Measurements from ENCODE around the gene ZNF513. TPM values are rescaled to one million over a fixed set of nuclear protein-coding genes. Genes with fewer than 3 reads are reported as not detected.
"Not testable (repeated sequence)": the region's sequence is repeated elsewhere in the genome, so short reads cannot be mapped to it uniquely, and the experiment has no call there.

Gene ZNF513
- total RNA-seq, 1 experiment from 2014 or later, result 19.2 TPM

DNA sequence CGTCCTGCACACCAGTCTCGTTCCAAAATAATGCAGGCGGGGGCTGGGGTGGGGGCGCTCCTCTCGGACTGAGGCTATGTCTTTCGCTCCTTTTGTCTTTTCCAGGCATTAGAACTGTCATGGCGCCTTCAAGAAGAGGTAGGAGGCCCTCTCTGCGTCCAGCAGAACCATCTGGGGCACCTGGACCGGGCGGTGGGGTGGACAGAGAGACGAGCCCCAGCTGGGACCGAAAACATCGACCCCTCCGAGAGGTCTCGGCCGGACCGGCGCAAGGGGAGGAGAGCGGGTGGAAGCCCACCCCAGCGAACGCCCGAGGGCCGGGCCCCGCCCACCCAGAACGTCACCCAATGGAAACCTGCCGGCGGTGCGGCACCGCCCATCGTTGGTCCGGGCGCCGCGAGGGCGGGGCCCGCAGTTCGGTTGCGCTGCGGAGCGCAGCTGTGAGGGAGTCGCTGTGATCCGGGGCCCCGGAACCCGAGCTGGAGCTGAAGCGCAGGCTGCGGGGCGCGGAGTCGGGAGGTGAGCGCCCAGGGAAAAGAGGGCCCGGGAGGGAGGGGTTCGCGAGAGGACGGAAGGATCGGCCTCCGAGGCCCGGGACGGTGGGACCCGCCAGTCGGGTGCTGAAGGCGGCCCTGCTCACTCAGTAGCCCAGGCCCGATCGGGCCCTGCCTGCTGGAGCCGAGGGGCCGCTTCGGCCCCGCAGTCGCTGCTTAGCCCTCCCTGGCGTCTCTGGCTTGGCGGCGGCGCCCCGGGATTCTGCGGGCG lies 47.9 kb upstream of the ZNF513 start, which contains the start of gene NRBP1:
Gene NRBP1 (plus strand): TSS at position 419 of the 765 bp plus-strand sequence. CDS start 4,643 bp downstream, outside the sequence.
- ChIA-PET POLR2A (interaction anchor here (1.0 to 3.4 kb wide), 5 partner anchors 19 to 74 kb away, joined by 3 to 63 read pairs (median 4); partner anchors contain the start of genes GTF3C2 and PPM1G), CTCF (interaction anchor here (0.6 to 3.7 kb wide), 8 partner anchors 12 to 462 kb away, joined by 3 to 36 read pairs (median 4); partner anchors contain the start of genes PPM1G and RBKS)
- peaks cover 6% of the 10 kb centered on the region for H3K4me1 Mint-ChIP-seq (ENCODE audit: low read depth, unreplicated experiment)
- peak within 1 kb of the TSS; percentile 94 for H3K27ac Mint-ChIP-seq (ENCODE audit: unreplicated experiment)
- intact Hi-C loops (cut with micrococcal nuclease; ENCODE audit: unreplicated experiment), result loop anchor here (1.0 to 2.0 kb wide), 2 partner anchors 19 to 58 kb away; partner anchors contain the start of genes EIF2B4, PPM1G and SNX17
- H3K9me3 Mint-ChIP-seq (ENCODE audit: unreplicated experiment), result no peaks in the 10 kb centered on the region
- BruUV-seq (replicated peaks), result no TSS peak
- H3K27me3 Mint-ChIP-seq (ENCODE audit: insufficient read depth, unreplicated experiment), result no peaks in the 10 kb centered on the region
- Histone ChIP-seq H3K36me3 (ENCODE audit: control insufficient read depth, insufficient read depth, low read length) (peaks cover 2% of the 10 kb centered on the region; the same call in 1 of the 2 replicates), H3K4me1 (peaks cover 19% of the 10 kb centered on the region), H3K4me3 (ENCODE audit: low read depth, low read length) (peak within 1 kb of the TSS; percentile 92), H3K27me3 (replicated peaks; ENCODE audit: control insufficient read depth, insufficient read depth, low read length) (no peaks in the 10 kb centered on the region), H3K9me3 (no peaks in the 10 kb centered on the region)
- TF ChIP-seq, protein P1, sequence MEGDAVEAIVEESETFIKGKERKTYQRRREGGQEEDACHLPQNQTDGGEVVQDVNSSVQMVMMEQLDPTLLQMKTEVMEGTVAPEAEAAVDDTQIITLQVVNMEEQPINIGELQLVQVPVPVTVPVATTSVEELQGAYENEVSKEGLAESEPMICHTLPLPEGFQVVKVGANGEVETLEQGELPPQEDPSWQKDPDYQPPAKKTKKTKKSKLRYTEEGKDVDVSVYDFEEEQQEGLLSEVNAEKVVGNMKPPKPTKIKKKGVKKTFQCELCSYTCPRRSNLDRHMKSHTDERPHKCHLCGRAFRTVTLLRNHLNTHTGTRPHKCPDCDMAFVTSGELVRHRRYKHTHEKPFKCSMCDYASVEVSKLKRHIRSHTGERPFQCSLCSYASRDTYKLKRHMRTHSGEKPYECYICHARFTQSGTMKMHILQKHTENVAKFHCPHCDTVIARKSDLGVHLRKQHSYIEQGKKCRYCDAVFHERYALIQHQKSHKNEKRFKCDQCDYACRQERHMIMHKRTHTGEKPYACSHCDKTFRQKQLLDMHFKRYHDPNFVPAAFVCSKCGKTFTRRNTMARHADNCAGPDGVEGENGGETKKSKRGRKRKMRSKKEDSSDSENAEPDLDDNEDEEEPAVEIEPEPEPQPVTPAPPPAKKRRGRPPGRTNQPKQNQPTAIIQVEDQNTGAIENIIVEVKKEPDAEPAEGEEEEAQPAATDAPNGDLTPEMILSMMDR (IDR thresholded peaks at IDR 0.05; ENCODE audit: insufficient read depth in 1 of 2, low read depth in 1 of 2, low read length in 1 of 2, severe bottlenecking in 1 of 2, unreplicated experiment in 1 of 2), result peak in 1 of 2 experiments; percentile 0
- H3K4me3 Mint-ChIP-seq (ENCODE audit: unreplicated experiment), result peak within 1 kb of the TSS; percentile 89
- DNase-seq, result peak; percentile 96 to 98
- H3K36me3 Mint-ChIP-seq (ENCODE audit: insufficient read depth, unreplicated experiment), result peaks cover 31% of the 10 kb centered on the region

DNA sequence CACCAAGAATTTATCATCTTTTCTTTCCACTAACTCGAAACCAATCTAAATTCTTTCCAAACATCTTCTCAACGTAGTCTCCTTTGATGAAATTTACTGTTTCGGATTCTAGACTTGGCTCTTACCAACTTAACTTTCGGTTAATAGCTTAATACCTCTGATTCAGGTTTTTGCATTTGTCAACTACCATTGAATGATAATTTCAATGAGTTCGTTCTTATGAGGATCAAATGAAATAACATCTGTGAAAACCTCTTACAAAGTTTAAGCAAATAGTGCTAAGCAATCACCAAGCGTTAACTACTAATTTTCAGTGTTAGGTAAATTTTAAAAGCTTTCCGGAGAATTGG lies 47.3 kb upstream of the ZNF513 start:
- Mint-ChIP-seq H3K4me1 (ENCODE audit: low read depth, unreplicated experiment) (peaks cover 6% of the 10 kb centered on the region), H3K36me3 (ENCODE audit: insufficient read depth, unreplicated experiment) (peaks cover 26% of the 10 kb centered on the region), H3K27me3 (ENCODE audit: insufficient read depth, unreplicated experiment) (no peaks in the 10 kb centered on the region), H3K9me3 (ENCODE audit: unreplicated experiment) (no peaks in the 10 kb centered on the region), H3K27ac (ENCODE audit: unreplicated experiment) (peak overlapping the region; percentile 94), H3K4me3 (ENCODE audit: unreplicated experiment) (peak overlapping the region; percentile 89)
- Histone ChIP-seq H3K4me3 (ENCODE audit: low read depth, low read length) (peak overlapping the region; percentile 87), H3K36me3 (ENCODE audit: control insufficient read depth, insufficient read depth, low read length) (peaks cover 2% of the 10 kb centered on the region; the same call in 1 of the 2 replicates), H3K9me3 (no peaks in the 10 kb centered on the region), H3K4me1 (peaks cover 19% of the 10 kb centered on the region), H3K27me3 (replicated peaks; ENCODE audit: control insufficient read depth, insufficient read depth, low read length) (no peaks in the 10 kb centered on the region)
- TF ChIP-seq, protein P1 (IDR thresholded peaks at IDR 0.05; ENCODE audit: insufficient read depth in 1 of 2, low read depth in 1 of 2, low read length in 1 of 2, severe bottlenecking in 1 of 2, unreplicated experiment in 1 of 2), result no peak
- ChIA-PET CTCF (interaction anchor here (1.7 to 3.7 kb wide), 2 partner anchors 19 to 256 kb away, joined by 5 to 36 read pairs; partner anchors contain the start of gene PPM1G), POLR2A (interaction anchor here (1.2 to 3.4 kb wide), 3 partner anchors 19 to 71 kb away, joined by 4 to 63 read pairs (median 7); partner anchors contain the start of genes GTF3C2 and PPM1G)
- BruUV-seq (replicated peaks), result TSS peak; percentile 93
- intact Hi-C loops (cut with micrococcal nuclease; ENCODE audit: unreplicated experiment), result loop anchor here (1.0 to 2.0 kb wide), 2 partner anchors 19 to 57 kb away; partner anchors contain the start of genes EIF2B4, PPM1G and SNX17
- no peak for DNase-seq

DNA sequence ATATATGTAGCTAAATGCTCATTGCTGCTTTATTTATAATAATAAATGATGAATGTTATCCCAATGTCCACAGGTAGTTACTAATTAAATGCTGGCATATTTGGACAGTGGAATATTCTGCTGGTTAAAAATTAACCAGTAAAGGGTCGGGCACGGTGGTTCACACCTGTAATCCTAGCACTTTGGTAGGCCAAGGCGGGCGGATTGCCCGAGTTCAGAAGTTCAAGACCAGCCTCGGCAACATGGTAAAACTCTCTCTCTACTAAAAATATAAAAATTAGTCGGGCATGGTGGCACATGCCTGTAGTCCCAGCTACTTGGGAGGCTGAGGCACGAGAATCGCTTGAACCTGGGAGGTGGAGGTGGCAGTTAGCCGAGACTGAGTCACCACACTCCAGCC lies 44.5 kb upstream of the ZNF513 start:
- H3K27ac Mint-ChIP-seq (ENCODE audit: unreplicated experiment); intact Hi-C loops (cut with micrococcal nuclease; ENCODE audit: unreplicated experiment); H3K9me3 Mint-ChIP-seq (ENCODE audit: unreplicated experiment); H3K36me3 ChIP-seq (ENCODE audit: control insufficient read depth, insufficient read depth, low read length); H3K4me1 Mint-ChIP-seq (ENCODE audit: low read depth, unreplicated experiment); H3K4me3 Mint-ChIP-seq (ENCODE audit: unreplicated experiment); H3K4me3 ChIP-seq (ENCODE audit: low read depth, low read length); H3K27me3 ChIP-seq (replicated peaks; ENCODE audit: control insufficient read depth, insufficient read depth, low read length); POLR2A ChIA-PET; H3K9me3 ChIP-seq; CTCF ChIA-PET; H3K27me3 Mint-ChIP-seq (ENCODE audit: insufficient read depth, unreplicated experiment); DNase-seq; BruUV-seq (replicated peaks): not testable (repeated sequence)
- H3K4me1 ChIP-seq, result peaks cover 26% of the 10 kb centered on the region
- peaks cover 22% of the 10 kb centered on the region for H3K36me3 Mint-ChIP-seq (ENCODE audit: insufficient read depth, unreplicated experiment)

All from Caco-2 (cell line).